Smooth muscle cell (in vitro differentiated cells): ENCODE measurements around the gene HMCN1. TPM values are rescaled to one million over a fixed set of nuclear protein-coding genes. Genes with fewer than 3 reads are reported as not detected.

ENCODE experiments used
- DNase-seq: peaks from one replicate; lab custom pipeline; 2025; ENCODE audit not compliant: unreplicated experiment; lab: John Stamatoyannopoulos, UW
- H2AFZ ChIP-seq: fragments of 200-600 bp; sonication (generic); 2 replicates; pipeline ENCODE4 v1.6.0; 2016; ENCODE audit warnings: antibody characterized with exemption, low read depth, mild to moderate bottlenecking
- H3F3A ChIP-seq: fragments of 200-600 bp; sonication (generic); 2 replicates; pipeline ENCODE4 v1.6.0; 2017; ENCODE audit warnings: antibody characterized with exemption, low read depth
- H3K27ac ChIP-seq: fragments of 200-600 bp; sonication (generic); 2 replicates; pipeline ENCODE4 v1.5.1; 2016; ENCODE audit warnings: low read depth, mild to moderate bottlenecking
- H3K27me3 ChIP-seq: fragments of 200-600 bp; sonication (generic); 2 replicates; pipeline ENCODE4 v1.6.1; 2016; ENCODE audit warnings: low read depth, mild to moderate bottlenecking
- H3K36me3 ChIP-seq: fragments of 200-600 bp; sonication (generic); 2 replicates; pipeline ENCODE4 v1.5.1; 2016; ENCODE audit warnings: low read depth
- H3K4me1 ChIP-seq: fragments of 200-600 bp; sonication (generic); 2 replicates; pipeline ENCODE4 v1.5.1; 2016; ENCODE audit warnings: low read depth
- H3K4me2 ChIP-seq: fragments of 200-600 bp; sonication (generic); 2 replicates; pipeline ENCODE4 v1.6.0; 2016; ENCODE audit warnings: mild to moderate bottlenecking
- H3K4me3 ChIP-seq: fragments of 200-600 bp; sonication (generic); 2 replicates; pipeline ENCODE4 v1.5.1; 2016; ENCODE audit warnings: mild to moderate bottlenecking
- H3K79me2 ChIP-seq: fragments of 200-600 bp; sonication (generic); 2 replicates; pipeline ENCODE4 v1.6.0; 2016; ENCODE audit warnings: low read depth, mild to moderate bottlenecking
- H3K9ac ChIP-seq: fragments of 200-600 bp; sonication (generic); 2 replicates; pipeline ENCODE4 v1.6.0; 2016; ENCODE audit warnings: low read depth
- H3K9me3 ChIP-seq: fragments of 200-600 bp; sonication (generic); replicated peaks from 2 replicates; pipeline ENCODE4 v1.5.1; 2016; ENCODE audit warnings: low read depth
- H4K20me1 ChIP-seq: fragments of 200-600 bp; sonication (generic); 2 replicates; pipeline ENCODE4 v1.6.0; 2016; ENCODE audit warnings: low read depth
- WGBS: methylation state at CpG from one replicate; pipeline ENCODE4 v1.1.7; 2016; ENCODE audit warnings: low lambda C conversion rate; 5-methylcytosine and 5-hydroxymethylcytosine counted together
- polyA plus RNA-seq: library from polyadenylated mRNA; unstranded; fragments of >200 nt; fragmentation: Nextera tagmentation; extraction: Ambion mirVana; gene quantifications from 2 replicates; pipeline ENCODE4 v1.2.1, GENCODE V29; 2016
- total RNA-seq: library from RNA; depleted of rRNA; stranded (reverse); fragments of >200 nt; gene quantifications from 2 replicates; pipeline ENCODE4 v1.2.3, GENCODE V29; 2014
- TF ChIP-seq, protein P1 (sequence below): fragments of 200-600 bp; sonication (generic); IDR thresholded peaks from 2 replicates; pipeline ENCODE4 v1.5.1; 2017; ENCODE audit warnings: borderline replicate concordance, mild to moderate bottlenecking, antibody characterized with exemption; ENCODE audit not compliant: insufficient read depth, poor library complexity, severe bottlenecking

HMCN1 gene
- total and polyA plus RNA-seq, 2 experiments from 2014 or later = 18.9 to 118 TPM

DNA sequence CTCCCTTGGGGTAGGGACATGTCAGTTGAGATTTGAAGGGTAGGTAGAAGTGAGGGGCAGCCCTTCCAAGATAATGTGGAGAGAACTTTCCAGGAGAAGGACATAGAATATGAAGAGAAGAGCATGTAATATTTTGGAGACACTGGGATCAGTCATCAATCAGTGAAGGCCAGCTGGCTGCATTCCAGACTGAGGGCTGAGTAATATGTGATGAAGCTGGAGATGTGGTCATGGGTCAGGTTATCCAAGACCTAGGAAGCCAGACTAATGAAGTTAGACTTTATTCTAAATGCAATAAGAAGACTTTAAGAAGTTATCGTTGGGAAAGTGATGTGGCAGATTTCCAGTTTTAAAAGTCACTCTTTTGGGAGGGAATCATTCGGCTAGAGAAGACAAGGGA is 262.0 kb downstream of the HMCN1 start:
- Histone ChIP-seq H2AFZ (no peak overlapping the region), H3K4me2 (no peak overlapping the region), H3K36me3 (no peaks in the 10 kb centered on the region), H3K4me1 (no peaks in the 10 kb centered on the region), H3K9ac (no peak overlapping the region), H4K20me1 (no peaks in the 10 kb centered on the region), H3K9me3 (no peaks in the 10 kb centered on the region), H3K79me2 (no peaks in the 10 kb centered on the region), H3K4me3 (no peak overlapping the region), H3F3A (no peaks in the 10 kb centered on the region), H3K27ac (no peak overlapping the region), H3K27me3 (no peaks in the 10 kb centered on the region)
- TF ChIP-seq, protein P1, sequence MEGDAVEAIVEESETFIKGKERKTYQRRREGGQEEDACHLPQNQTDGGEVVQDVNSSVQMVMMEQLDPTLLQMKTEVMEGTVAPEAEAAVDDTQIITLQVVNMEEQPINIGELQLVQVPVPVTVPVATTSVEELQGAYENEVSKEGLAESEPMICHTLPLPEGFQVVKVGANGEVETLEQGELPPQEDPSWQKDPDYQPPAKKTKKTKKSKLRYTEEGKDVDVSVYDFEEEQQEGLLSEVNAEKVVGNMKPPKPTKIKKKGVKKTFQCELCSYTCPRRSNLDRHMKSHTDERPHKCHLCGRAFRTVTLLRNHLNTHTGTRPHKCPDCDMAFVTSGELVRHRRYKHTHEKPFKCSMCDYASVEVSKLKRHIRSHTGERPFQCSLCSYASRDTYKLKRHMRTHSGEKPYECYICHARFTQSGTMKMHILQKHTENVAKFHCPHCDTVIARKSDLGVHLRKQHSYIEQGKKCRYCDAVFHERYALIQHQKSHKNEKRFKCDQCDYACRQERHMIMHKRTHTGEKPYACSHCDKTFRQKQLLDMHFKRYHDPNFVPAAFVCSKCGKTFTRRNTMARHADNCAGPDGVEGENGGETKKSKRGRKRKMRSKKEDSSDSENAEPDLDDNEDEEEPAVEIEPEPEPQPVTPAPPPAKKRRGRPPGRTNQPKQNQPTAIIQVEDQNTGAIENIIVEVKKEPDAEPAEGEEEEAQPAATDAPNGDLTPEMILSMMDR = no peak
- WGBS = 87% methylated on average over 2 of the region's 2 CpGs
- DNase-seq = no peak

DNA sequence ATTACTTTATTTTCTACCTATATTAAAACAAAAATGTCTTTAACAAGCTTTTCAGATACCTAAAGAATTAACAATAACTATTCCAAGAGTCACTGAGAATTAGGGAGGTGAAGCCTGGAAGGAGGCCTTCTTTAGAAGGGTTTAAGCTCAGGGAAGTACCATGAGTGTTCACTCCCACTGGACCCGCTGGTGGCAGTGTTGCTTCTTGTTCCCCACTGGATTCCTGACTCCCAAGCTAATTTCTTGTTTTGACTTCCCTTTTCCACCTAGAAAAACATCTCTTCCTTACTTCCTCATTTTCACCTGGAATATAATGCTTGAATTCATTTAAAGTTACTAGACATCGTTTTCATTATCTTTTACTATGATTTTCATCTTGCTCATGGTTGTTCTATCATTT is 264.2 kb downstream of the HMCN1 start:
- H3K36me3 ChIP-seq = no peaks in the 10 kb centered on the region
- TF ChIP-seq, protein P1 = no peak
- H3K9ac ChIP-seq = no peak overlapping the region
- no peak overlapping the region for H3K4me3 ChIP-seq
- no peak overlapping the region for H2AFZ ChIP-seq
- no peaks in the 10 kb centered on the region for H4K20me1 ChIP-seq
- no peaks in the 10 kb centered on the region for H3K4me1 ChIP-seq
- DNase-seq = no peak
- no peak overlapping the region for H3K27ac ChIP-seq
- 91% methylated on average over 2 of the region's 2 CpGs for WGBS
- H3K27me3 ChIP-seq = no peaks in the 10 kb centered on the region
- no peak overlapping the region for H3K4me2 ChIP-seq
- no peaks in the 10 kb centered on the region for H3F3A ChIP-seq
- H3K9me3 ChIP-seq = no peaks in the 10 kb centered on the region
- no peaks in the 10 kb centered on the region for H3K79me2 ChIP-seq

DNA sequence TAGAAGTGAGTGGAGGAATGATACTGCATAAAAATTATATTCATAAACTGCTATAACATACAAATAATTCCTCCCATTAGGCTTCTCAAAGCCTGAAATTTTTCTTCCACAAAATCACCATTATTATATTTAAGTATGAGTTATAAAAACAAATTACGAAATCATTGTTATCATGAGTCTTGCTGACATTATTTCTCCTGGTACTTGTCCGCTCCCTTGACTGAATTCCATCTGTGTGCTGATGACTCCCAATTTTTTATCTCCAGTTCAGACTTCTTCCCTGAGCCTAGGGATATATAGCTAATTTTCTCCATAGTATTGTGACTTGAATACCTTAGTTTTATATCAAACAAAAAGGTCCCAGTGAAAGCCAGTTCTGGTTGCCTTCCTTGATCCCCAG is 268.2 kb downstream of the HMCN1 start:
- Histone ChIP-seq H3K36me3 (peaks cover 4% of the 10 kb centered on the region), H3K4me2 (no peak overlapping the region), H4K20me1 (no peaks in the 10 kb centered on the region), H2AFZ (no peak overlapping the region), H3K4me1 (no peaks in the 10 kb centered on the region), H3F3A (no peaks in the 10 kb centered on the region), H3K9ac (no peak overlapping the region), H3K4me3 (no peak overlapping the region), H3K27ac (no peak overlapping the region), H3K27me3 (no peaks in the 10 kb centered on the region), H3K9me3 (no peaks in the 10 kb centered on the region), H3K79me2 (no peaks in the 10 kb centered on the region)
- WGBS = 99% methylated on average over 2 of the region's 2 CpGs
- TF ChIP-seq, protein P1 = no peak
- DNase-seq = no peak

DNA sequence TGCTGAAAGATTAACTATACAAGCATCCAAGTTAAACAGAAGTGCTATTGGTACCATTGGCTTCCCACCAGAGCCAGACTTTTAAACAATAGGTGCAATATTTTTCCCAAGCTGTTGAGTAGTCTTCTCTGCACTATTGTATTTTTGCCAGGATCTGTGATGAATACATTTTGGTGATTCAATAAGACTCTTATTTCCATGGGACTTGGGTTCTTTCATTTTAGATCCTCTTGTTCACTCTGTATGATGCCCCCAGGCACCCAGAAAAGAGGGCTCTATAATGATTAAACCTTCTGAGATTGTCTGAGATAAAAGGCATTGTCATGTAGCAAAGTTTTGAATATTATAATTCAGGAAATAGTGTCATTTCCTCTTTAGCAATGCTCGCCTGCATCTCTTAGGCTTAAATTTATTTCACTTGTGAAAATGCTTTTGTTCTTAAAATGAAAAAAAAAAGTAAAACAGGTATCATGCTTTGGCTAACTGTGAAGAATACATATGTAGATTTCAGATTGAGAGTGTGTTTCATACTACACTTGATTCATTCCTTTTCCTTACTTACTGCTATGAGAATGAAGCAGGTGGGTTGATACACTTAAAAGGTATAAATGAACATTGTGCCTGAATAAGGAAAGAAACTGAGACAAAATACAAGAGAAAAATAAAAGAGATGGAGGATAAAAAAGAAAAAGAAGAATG is 275.0 kb downstream of the HMCN1 start:
- H3K4me1 ChIP-seq = no peaks in the 10 kb centered on the region
- H3K4me2 ChIP-seq = no peak overlapping the region
- H3K9me3 ChIP-seq = no peaks in the 10 kb centered on the region
- H3K36me3 ChIP-seq = peaks cover 7% of the 10 kb centered on the region
- H3K79me2 ChIP-seq = no peaks in the 10 kb centered on the region
- H4K20me1 ChIP-seq = no peaks in the 10 kb centered on the region
- H3K9ac ChIP-seq = no peak overlapping the region
- no peak overlapping the region for H2AFZ ChIP-seq
- WGBS = 87% methylated on average over 1 of the region's 1 CpG
- H3F3A ChIP-seq = no peaks in the 10 kb centered on the region
- no peak for DNase-seq
- no peaks in the 10 kb centered on the region for H3K27me3 ChIP-seq
- TF ChIP-seq, protein P1 = no peak
- H3K4me3 ChIP-seq = no peak overlapping the region
- no peak overlapping the region for H3K27ac ChIP-seq
